GM23338 (cell line): ENCODE measurements around the gene ARL13B. TPM values are rescaled to one million over a fixed set of nuclear protein-coding genes. Genes with fewer than 3 reads are reported as not detected.
A peak's percentile ranks its signal among the peaks of the same experiment; 100 is the strongest.

ENCODE experiments used
- ATAC-seq: fragments of 200-7000 bp; cut with Tn5 transposase; 3 replicates; pipeline ENCODE4 v1.9.1; 2020
- DNase-seq: peaks from one replicate; pipeline ENCODE4 v3.0.0-alpha.2; 2015; ENCODE audit warnings: low spot score
- H2AFZ ChIP-seq: fragments of 200-600 bp; sonication (generic); 2 replicates; pipeline ENCODE4 v1.8.0; 2016; ENCODE audit warnings: antibody characterized with exemption, mild to moderate bottlenecking, moderate library complexity
- H3F3A ChIP-seq: fragments of 200-600 bp; sonication (generic); replicated peaks from 2 replicates; pipeline ENCODE4 v1.8.0; 2017; ENCODE audit warnings: antibody characterized with exemption, mixed run types, low read depth
- H3K27ac ChIP-seq: fragments of 200-600 bp; sonication (generic); 2 replicates; pipeline ENCODE4 v1.6.1; 2016; ENCODE audit warnings: low read depth
- H3K27me3 ChIP-seq: fragments of 200-600 bp; sonication (generic); 2 replicates; pipeline ENCODE4 v1.8.0; 2016; ENCODE audit warnings: mild to moderate bottlenecking, mixed run types, moderate library complexity; ENCODE audit not compliant: insufficient read depth
- H3K36me3 ChIP-seq: fragments of 200-600 bp; sonication (generic); 2 replicates; pipeline ENCODE4 v1.8.0; 2016; ENCODE audit warnings: mild to moderate bottlenecking; ENCODE audit not compliant: insufficient read depth
- H3K4me1 ChIP-seq: fragments of 200-600 bp; sonication (generic); 2 replicates; pipeline ENCODE4 v1.8.0; 2016; ENCODE audit warnings: mild to moderate bottlenecking, moderate library complexity; ENCODE audit not compliant: insufficient read depth
- H3K4me2 ChIP-seq: fragments of 200-600 bp; sonication (generic); 2 replicates; pipeline ENCODE4 v1.7.1; 2017; ENCODE audit warnings: mixed run types
- H3K4me3 ChIP-seq: fragments of 200-600 bp; sonication (generic); 2 replicates; pipeline ENCODE4 v1.6.1; 2016; ENCODE audit warnings: mixed run types
- H3K79me2 ChIP-seq: fragments of 200-600 bp; sonication (generic); replicated peaks from 2 replicates; pipeline ENCODE4 v1.8.0; 2017; ENCODE audit warnings: mild to moderate bottlenecking; ENCODE audit not compliant: insufficient read depth
- H3K9me2 ChIP-seq: fragments of 200-600 bp; sonication (generic); 2 replicates; pipeline ENCODE4 v1.8.0; 2017; ENCODE audit not compliant: insufficient read depth
- H4K20me1 ChIP-seq: fragments of 200-600 bp; sonication (generic); replicated peaks from 2 replicates; pipeline ENCODE4 v1.8.0; 2017; ENCODE audit warnings: mild to moderate bottlenecking; ENCODE audit not compliant: insufficient read depth
- H3K27ac Mint-ChIP-seq: 2 replicates; pipeline ENCODE4 v1.8.0; 2020; ENCODE audit warnings: inconsistent platforms, mild to moderate bottlenecking, moderate library complexity, mixed read lengths
- H3K27me3 Mint-ChIP-seq: 3 replicates; pipeline ENCODE4 v1.8.0; 2022; ENCODE audit warnings: low read depth, mild to moderate bottlenecking, moderate library complexity, mixed read lengths, inconsistent platforms; ENCODE audit not compliant: insufficient read depth, poor library complexity
- H3K36me3 Mint-ChIP-seq: 3 replicates; pipeline ENCODE4 v1.8.0; 2021; ENCODE audit warnings: low read depth, mild to moderate bottlenecking, inconsistent platforms, moderate library complexity, mixed read lengths
- H3K4me1 Mint-ChIP-seq: 3 replicates; pipeline ENCODE4 v1.8.0; 2020; ENCODE audit warnings: mild to moderate bottlenecking, inconsistent platforms, mixed read lengths
- H3K4me3 Mint-ChIP-seq: 3 replicates; pipeline ENCODE4 v1.8.0; 2021; ENCODE audit warnings: moderate library complexity, mild to moderate bottlenecking, inconsistent platforms, mixed read lengths
- H3K9me3 Mint-ChIP-seq: 3 replicates; pipeline ENCODE4 v1.8.0; 2020; ENCODE audit warnings: moderate library complexity, mild to moderate bottlenecking, inconsistent platforms, mixed read lengths
- CREB1 ChIP-seq: fragments of 250-450 bp; sonication (Bioruptor Pico); IDR thresholded peaks from 2 replicates; pipeline ENCODE4 v1.5.0; 2020; ENCODE audit warnings: low read depth, mild to moderate bottlenecking, moderate library complexity
- CTCF ChIP-seq, 2 experiments: fragments of 200-600 bp in 1 of 2; sonication (generic) in 1 of 2; conservative IDR thresholded peaks; 2 replicates each; pipeline versions ENCODE4 v1.5.1 to v1.6.1; 2016 to 2017; ENCODE audit warnings: antibody characterized with exemption in 2 of 2, low read depth in 2 of 2, mild to moderate bottlenecking in 2 of 2, moderate library complexity in 1 of 2
- ETS1 ChIP-seq: IDR thresholded peaks from 2 replicates; pipeline ENCODE4 v1.6.1; 2016; ENCODE audit warnings: antibody characterized with exemption
- EZH2 ChIP-seq: fragments of 200-600 bp; sonication (generic); IDR thresholded peaks from one replicate; pipeline ENCODE4 v1.8.0; 2017; ENCODE audit warnings: antibody characterized with exemption, mild to moderate bottlenecking, low read depth; ENCODE audit not compliant: unreplicated experiment
- EZH2phosphoT487 ChIP-seq: fragments of 200-600 bp; sonication (generic); IDR thresholded peaks from one replicate; pipeline ENCODE4 v1.8.1; 2018; ENCODE audit warnings: antibody characterized with exemption; ENCODE audit not compliant: unreplicated experiment
- JUNB ChIP-seq: IDR thresholded peaks from one replicate; pipeline ENCODE4 v1.6.1; 2016; ENCODE audit warnings: antibody characterized with exemption; ENCODE audit not compliant: unreplicated experiment
- NANOG ChIP-seq: IDR thresholded peaks from 2 replicates; pipeline ENCODE4 v1.6.1; 2016; ENCODE audit warnings: antibody characterized with exemption, borderline replicate concordance
- POLR2AphosphoS5 ChIP-seq: IDR thresholded peaks from 2 replicates; pipeline ENCODE4 v1.6.1; 2016; ENCODE audit warnings: antibody characterized with exemption, low read depth
- STAT1 ChIP-seq: IDR thresholded peaks from one replicate; pipeline ENCODE4 v1.6.1; 2016; ENCODE audit warnings: antibody characterized with exemption; ENCODE audit not compliant: unreplicated experiment
- ZNF114 ChIP-seq: fragments of 250-450 bp; sonication (Bioruptor Pico); IDR thresholded peaks from 2 replicates; pipeline ENCODE4 v1.5.0; 2020; ENCODE audit warnings: mild to moderate bottlenecking, moderate library complexity
- ZNF331 ChIP-seq: fragments of 250-450 bp; sonication (Bioruptor Pico); IDR thresholded peaks from 2 replicates; pipeline ENCODE4 v1.5.0; 2020; ENCODE audit warnings: low read depth, mild to moderate bottlenecking, moderate library complexity
- ZNF462 ChIP-seq: fragments of 250-450 bp; sonication (Bioruptor Pico); IDR thresholded peaks from 2 replicates; pipeline ENCODE4 v1.5.0; 2020; ENCODE audit warnings: mild to moderate bottlenecking, moderate library complexity
- polyA plus RNA-seq: library from polyadenylated mRNA; unstranded; fragments of >200 nt; fragmentation: Nextera tagmentation; extraction: Ambion mirVana; gene quantifications from 2 replicates; pipeline ENCODE4 v1.2.1, GENCODE V29; 2016
- total RNA-seq: library from RNA; depleted of rRNA; stranded (reverse); fragments of >200 nt; shearing (Covaris generic); gene quantifications from 2 replicates; pipeline ENCODE4 v1.2.3, GENCODE V29; 2014

The ARL13B gene
- total and polyA plus RNA-seq, 2 experiments from 2014 or later: 7.9 to 17.1 TPM

- Mint-ChIP-seq H3K27ac (no peak overlapping the region), H3K36me3 (peaks cover 8% of the 10 kb centered on the region), H3K4me1 (peaks cover 2% of the 10 kb centered on the region; the same call in 1 of the 3 replicates), H3K9me3 (no peaks in the 10 kb centered on the region; the same call in 2 of the 3 replicates), H3K4me3 (peak overlapping the region; percentile 98), H3K27me3 (peaks cover 6% of the 10 kb centered on the region)
- Histone ChIP-seq H3K27me3 (no peaks in the 10 kb centered on the region), H3K36me3 (no peaks in the 10 kb centered on the region), H4K20me1 (no peaks in the 10 kb centered on the region), H3K79me2 (peaks cover 10% of the 10 kb centered on the region; the same call in 1 of the 2 replicates), H3K4me2 (peak overlapping the region; percentile 84; the same call in 1 of the 2 replicates), H2AFZ (no peak overlapping the region), H3K27ac (no peak overlapping the region), H3K9me2 (no peaks in the 10 kb centered on the region), H3F3A (no peaks in the 10 kb centered on the region), H3K4me1 (no peaks in the 10 kb centered on the region), H3K4me3 (no peak overlapping the region)
- TF ChIP-seq EZH2 (no peak), POLR2AphosphoS5 (no peak), ZNF331 (CRISPR knock-in tag) (no peak)
- ATAC-seq: no peak
- no peak for DNase-seq
These were observed 84.4 kb downstream of the ARL13B start for GRCh38 chr3:94064243-94064860.

- Histone ChIP-seq H2AFZ (no peak overlapping the region), H3K36me3 (no peaks in the 10 kb centered on the region), H3K4me3 (no peak overlapping the region), H3F3A (no peaks in the 10 kb centered on the region), H3K27ac (no peak overlapping the region), H3K27me3 (no peaks in the 10 kb centered on the region), H3K4me2 (no peak overlapping the region), H3K4me1 (no peaks in the 10 kb centered on the region), H3K9me2 (no peaks in the 10 kb centered on the region), H4K20me1 (no peaks in the 10 kb centered on the region), H3K79me2 (peaks cover 10% of the 10 kb centered on the region; the same call in 1 of the 2 replicates)
- Mint-ChIP-seq H3K27ac (no peak overlapping the region), H3K4me3 (no peak overlapping the region), H3K27me3 (peaks cover 6% of the 10 kb centered on the region), H3K36me3 (peaks cover 8% of the 10 kb centered on the region), H3K4me1 (peaks cover 2% of the 10 kb centered on the region; the same call in 1 of the 3 replicates), H3K9me3 (no peaks in the 10 kb centered on the region; the same call in 2 of the 3 replicates)
- no peak for ATAC-seq
- no peak for DNase-seq
- no peak for TF ChIP-seq ETS1
- TF ChIP-seq POLR2AphosphoS5: no peak
- no peak for TF ChIP-seq JUNB
- no peak for TF ChIP-seq ZNF331 (CRISPR knock-in tag)
- TF ChIP-seq NANOG: no peak
- TF ChIP-seq EZH2phosphoT487: no peak
- TF ChIP-seq ZNF462 (CRISPR knock-in tag): no peak
- no peak for TF ChIP-seq CTCF (conservative IDR thresholded peaks at IDR 0.05; ENCODE audit: low read depth in 2 of 2)
- no peak for TF ChIP-seq CREB1 (CRISPR knock-in tag)
- no peak for TF ChIP-seq STAT1
- no peak for TF ChIP-seq EZH2
- no peak for TF ChIP-seq ZNF114 (CRISPR knock-in tag)
These were observed 85.2 kb downstream of the ARL13B start for GRCh38 chr3:94065122-94065521.
